ENCODE data around the gene SERTAD2. TPM values are rescaled to one million over a fixed set of nuclear protein-coding genes. Genes with fewer than 3 reads are reported as not detected.

The SERTAD2 gene
- total and polyA plus RNA-seq, 2 experiments from 2014 or later = 6.2 to 6.4 TPM

DNA sequence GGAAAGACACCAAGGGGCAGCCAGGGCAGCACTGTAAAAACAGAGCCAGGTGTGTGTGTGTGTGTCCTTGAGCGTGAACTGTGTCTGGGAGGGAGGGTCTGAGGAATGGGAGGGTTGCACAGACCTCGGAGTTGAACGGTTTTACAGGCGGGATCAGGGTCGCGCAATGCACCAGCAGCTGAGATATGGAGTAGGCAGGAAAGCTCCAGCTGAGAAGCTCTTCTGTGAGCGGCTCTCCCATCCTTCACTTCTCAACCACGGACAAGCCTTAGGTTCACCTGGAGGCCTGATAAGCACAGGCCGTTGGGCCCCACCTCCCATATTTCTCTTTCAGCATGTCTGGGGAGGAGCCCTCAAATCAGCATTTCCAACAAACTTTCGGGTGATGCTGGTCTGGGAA lies 12.1 kb downstream of the SERTAD2 start (continued):
- TF ChIP-seq, protein P1, sequence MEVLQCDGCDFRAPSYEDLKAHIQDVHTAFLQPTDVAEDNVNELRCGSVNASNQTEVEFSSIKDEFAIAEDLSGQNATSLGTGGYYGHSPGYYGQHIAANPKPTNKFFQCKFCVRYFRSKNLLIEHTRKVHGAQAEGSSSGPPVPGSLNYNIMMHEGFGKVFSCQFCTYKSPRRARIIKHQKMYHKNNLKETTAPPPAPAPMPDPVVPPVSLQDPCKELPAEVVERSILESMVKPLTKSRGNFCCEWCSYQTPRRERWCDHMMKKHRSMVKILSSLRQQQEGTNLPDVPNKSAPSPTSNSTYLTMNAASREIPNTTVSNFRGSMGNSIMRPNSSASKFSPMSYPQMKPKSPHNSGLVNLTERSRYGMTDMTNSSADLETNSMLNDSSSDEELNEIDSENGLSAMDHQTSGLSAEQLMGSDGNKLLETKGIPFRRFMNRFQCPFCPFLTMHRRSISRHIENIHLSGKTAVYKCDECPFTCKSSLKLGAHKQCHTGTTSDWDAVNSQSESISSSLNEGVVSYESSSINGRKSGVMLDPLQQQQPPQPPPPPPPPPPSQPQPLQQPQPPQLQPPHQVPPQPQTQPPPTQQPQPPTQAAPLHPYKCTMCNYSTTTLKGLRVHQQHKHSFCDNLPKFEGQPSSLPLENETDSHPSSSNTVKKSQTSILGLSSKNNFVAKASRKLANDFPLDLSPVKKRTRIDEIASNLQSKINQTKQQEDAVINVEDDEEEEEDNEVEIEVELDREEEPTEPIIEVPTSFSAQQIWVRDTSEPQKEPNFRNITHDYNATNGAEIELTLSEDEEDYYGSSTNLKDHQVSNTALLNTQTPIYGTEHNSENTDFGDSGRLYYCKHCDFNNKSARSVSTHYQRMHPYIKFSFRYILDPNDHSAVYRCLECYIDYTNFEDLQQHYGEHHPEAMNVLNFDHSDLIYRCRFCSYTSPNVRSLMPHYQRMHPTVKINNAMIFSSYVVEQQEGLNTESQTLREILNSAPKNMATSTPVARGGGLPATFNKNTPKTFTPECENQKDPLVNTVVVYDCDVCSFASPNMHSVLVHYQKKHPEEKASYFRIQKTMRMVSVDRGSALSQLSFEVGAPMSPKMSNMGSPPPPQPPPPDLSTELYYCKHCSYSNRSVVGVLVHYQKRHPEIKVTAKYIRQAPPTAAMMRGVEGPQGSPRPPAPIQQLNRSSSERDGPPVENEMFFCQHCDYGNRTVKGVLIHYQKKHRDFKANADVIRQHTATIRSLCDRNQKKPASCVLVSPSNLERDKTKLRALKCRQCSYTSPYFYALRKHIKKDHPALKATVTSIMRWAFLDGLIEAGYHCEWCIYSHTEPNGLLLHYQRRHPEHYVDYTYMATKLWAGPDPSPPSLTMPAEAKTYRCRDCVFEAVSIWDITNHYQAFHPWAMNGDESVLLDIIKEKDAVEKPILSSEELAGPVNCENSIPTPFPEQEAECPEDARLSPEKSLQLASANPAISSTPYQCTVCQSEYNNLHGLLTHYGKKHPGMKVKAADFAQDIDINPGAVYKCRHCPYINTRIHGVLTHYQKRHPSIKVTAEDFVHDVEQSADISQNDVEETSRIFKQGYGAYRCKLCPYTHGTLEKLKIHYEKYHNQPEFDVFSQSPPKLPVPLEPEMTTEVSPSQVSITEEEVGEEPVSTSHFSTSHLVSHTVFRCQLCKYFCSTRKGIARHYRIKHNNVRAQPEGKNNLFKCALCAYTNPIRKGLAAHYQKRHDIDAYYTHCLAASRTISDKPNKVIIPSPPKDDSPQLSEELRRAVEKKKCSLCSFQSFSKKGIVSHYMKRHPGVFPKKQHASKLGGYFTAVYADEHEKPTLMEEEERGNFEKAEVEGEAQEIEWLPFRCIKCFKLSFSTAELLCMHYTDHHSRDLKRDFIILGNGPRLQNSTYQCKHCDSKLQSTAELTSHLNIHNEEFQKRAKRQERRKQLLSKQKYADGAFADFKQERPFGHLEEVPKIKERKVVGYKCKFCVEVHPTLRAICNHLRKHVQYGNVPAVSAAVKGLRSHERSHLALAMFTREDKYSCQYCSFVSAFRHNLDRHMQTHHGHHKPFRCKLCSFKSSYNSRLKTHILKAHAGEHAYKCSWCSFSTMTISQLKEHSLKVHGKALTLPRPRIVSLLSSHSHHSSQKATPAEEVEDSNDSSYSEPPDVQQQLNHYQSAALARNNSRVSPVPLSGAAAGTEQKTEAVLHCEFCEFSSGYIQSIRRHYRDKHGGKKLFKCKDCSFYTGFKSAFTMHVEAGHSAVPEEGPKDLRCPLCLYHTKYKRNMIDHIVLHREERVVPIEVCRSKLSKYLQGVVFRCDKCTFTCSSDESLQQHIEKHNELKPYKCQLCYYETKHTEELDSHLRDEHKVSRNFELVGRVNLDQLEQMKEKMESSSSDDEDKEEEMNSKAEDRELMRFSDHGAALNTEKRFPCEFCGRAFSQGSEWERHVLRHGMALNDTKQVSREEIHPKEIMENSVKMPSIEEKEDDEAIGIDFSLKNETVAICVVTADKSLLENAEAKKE (CRISPR knock-in tag; IDR thresholded peaks at IDR 0.05) = no peak
- no peak for TF ChIP-seq EZH2phosphoT487 (IDR thresholded peaks at IDR 0.05; ENCODE audit: unreplicated experiment)
- TF ChIP-seq JUNB (IDR thresholded peaks at IDR 0.05; ENCODE audit: unreplicated experiment) = no peak
- no peak for TF ChIP-seq POLR2AphosphoS5 (IDR thresholded peaks at IDR 0.05; ENCODE audit: low read depth)
- TF ChIP-seq ZNF114 (CRISPR knock-in tag; IDR thresholded peaks at IDR 0.05) = no peak

DNA sequence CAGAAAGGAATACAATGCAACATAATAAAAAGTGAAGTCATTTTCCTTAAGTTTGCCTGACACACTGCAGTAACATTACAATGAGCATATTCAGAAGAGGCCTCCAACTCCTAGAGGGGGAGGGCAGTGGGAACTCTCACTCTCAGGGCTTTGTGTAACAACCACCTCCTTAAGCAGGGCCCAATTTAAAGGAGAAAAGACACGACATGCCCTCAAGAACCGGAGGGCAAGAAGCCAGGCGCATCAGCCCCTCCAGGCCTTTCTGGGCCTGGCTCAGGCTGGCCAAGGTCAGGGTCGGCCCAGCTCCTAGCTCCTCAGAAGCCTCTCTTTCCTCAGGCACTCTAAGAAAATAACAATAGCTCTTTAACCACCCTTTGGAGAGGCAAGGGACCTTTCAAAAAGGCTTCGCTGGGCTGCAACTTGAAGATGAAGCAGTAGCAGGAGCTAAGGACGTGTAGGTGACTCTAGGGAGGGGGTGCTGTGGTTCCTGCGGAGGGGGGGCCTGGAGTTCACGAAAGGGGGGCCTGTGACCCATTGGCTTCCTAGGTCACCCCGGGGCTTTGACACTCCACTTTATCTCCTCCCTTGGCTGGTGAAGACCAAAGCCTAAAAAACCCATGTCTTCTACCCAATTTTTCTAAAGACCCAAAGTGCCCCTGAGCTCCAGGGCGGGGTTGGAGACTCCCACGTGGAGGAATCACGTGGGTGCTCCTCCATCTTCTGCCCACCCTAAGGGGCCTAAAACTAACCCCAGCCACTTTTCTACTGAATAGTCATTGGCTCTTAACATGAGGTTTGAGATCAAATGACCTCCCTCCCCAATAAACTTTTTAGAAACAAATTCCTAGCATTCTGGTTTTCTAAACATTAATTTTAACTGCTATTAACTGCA lies 13.3 kb downstream of the SERTAD2 start:
- DNase-seq (ENCODE audit: low spot score) (no peak), ATAC-seq (peak; percentile 8)
- peak overlapping the region; percentile 75; the same call in 1 of the 2 replicates for H3K27ac ChIP-seq (ENCODE audit: low read depth)
- H3K36me3 ChIP-seq (ENCODE audit: insufficient read depth) = no peaks in the 10 kb centered on the region
- Mint-ChIP-seq H3K9me3 (no peaks in the 10 kb centered on the region; the same call in 2 of the 3 replicates), H3K4me3 (peak overlapping the region; percentile 26; the same call in 1 of the 3 replicates), H3K27me3 (ENCODE audit: insufficient read depth, low read depth, poor library complexity) (peaks cover 18% of the 10 kb centered on the region), H3K36me3 (ENCODE audit: low read depth) (peaks cover 13% of the 10 kb centered on the region), H3K4me1 (peaks cover 78% of the 10 kb centered on the region), H3K27ac (0 out of 2 replicates have a peak overlapping the region, but pooled peaks have one; percentile 53)
- H3K27me3 ChIP-seq (ENCODE audit: insufficient read depth) = peaks cover 14% of the 10 kb centered on the region; the same call in 1 of the 2 replicates
- H3K79me2 ChIP-seq (replicated peaks; ENCODE audit: insufficient read depth) = peaks cover 44% of the 10 kb centered on the region
- peaks cover 17% of the 10 kb centered on the region; the same call in 1 of the 2 replicates for H4K20me1 ChIP-seq (replicated peaks; ENCODE audit: insufficient read depth)
- H3K4me1 ChIP-seq (ENCODE audit: insufficient read depth) = peaks cover 62% of the 10 kb centered on the region
- H3F3A ChIP-seq (replicated peaks; ENCODE audit: low read depth) = 0 out of 2 replicates have a peak, but pooled peaks cover 3% of the 10 kb centered on the region
- H3K9me2 ChIP-seq (ENCODE audit: insufficient read depth) = no peaks in the 10 kb centered on the region
- peak overlapping the region; percentile 58 for H3K4me2 ChIP-seq
- no peak overlapping the region for H3K4me3 ChIP-seq
- no peak overlapping the region for H2AFZ ChIP-seq
- TF ChIP-seq, protein P2, sequence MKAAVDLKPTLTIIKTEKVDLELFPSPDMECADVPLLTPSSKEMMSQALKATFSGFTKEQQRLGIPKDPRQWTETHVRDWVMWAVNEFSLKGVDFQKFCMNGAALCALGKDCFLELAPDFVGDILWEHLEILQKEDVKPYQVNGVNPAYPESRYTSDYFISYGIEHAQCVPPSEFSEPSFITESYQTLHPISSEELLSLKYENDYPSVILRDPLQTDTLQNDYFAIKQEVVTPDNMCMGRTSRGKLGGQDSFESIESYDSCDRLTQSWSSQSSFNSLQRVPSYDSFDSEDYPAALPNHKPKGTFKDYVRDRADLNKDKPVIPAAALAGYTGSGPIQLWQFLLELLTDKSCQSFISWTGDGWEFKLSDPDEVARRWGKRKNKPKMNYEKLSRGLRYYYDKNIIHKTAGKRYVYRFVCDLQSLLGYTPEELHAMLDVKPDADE (IDR thresholded peaks at IDR 0.05) = no peak
- TF ChIP-seq ZNF331 (CRISPR knock-in tag; IDR thresholded peaks at IDR 0.05; ENCODE audit: low read depth) (no peak), JUNB (IDR thresholded peaks at IDR 0.05; ENCODE audit: unreplicated experiment) (no peak)
- TF ChIP-seq, protein P3, sequence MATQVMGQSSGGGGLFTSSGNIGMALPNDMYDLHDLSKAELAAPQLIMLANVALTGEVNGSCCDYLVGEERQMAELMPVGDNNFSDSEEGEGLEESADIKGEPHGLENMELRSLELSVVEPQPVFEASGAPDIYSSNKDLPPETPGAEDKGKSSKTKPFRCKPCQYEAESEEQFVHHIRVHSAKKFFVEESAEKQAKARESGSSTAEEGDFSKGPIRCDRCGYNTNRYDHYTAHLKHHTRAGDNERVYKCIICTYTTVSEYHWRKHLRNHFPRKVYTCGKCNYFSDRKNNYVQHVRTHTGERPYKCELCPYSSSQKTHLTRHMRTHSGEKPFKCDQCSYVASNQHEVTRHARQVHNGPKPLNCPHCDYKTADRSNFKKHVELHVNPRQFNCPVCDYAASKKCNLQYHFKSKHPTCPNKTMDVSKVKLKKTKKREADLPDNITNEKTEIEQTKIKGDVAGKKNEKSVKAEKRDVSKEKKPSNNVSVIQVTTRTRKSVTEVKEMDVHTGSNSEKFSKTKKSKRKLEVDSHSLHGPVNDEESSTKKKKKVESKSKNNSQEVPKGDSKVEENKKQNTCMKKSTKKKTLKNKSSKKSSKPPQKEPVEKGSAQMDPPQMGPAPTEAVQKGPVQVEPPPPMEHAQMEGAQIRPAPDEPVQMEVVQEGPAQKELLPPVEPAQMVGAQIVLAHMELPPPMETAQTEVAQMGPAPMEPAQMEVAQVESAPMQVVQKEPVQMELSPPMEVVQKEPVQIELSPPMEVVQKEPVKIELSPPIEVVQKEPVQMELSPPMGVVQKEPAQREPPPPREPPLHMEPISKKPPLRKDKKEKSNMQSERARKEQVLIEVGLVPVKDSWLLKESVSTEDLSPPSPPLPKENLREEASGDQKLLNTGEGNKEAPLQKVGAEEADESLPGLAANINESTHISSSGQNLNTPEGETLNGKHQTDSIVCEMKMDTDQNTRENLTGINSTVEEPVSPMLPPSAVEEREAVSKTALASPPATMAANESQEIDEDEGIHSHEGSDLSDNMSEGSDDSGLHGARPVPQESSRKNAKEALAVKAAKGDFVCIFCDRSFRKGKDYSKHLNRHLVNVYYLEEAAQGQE (IDR thresholded peaks at IDR 0.05; ENCODE audit: unreplicated experiment) = no peak

Measured in GM23338 (cell line).